ENCODE measurements around the gene USP24.

DNA sequence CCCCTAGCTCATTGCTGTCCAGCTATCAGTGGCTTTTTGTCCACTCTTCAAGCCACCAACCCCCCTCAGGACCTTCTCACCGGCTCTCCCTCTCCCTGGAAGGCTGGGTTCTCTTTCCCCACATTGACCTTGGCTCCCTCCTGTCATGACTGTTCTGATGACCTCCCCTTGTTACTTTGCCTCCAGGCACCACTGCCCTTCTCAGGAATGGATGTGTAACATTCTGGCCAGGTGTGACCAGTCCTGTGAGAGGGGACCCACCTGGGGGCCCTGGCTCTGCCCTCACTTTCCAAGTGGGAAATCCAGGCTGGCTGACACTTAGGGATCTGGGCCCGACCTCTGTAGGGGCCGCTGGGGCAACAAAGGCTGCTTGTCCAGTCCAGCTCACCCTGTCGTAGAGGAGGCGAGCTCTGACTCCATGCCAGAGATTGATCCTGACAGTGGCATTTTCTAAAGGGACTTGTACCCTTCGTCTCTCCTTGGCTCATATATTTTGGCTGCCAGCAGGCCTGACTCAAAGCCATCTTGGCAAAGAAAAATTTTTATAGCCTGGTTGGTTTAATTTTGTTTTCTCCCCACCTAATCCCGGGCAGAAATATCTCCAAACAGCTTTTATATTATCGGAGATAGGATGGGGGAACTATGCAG lies 37.9 kb upstream of the USP24 start:
- TF ChIP-seq POLR2AphosphoS5 (IDR thresholded peaks at IDR 0.05; ENCODE audit: low read depth, low read length): no peak
- TF ChIP-seq, protein P1, sequence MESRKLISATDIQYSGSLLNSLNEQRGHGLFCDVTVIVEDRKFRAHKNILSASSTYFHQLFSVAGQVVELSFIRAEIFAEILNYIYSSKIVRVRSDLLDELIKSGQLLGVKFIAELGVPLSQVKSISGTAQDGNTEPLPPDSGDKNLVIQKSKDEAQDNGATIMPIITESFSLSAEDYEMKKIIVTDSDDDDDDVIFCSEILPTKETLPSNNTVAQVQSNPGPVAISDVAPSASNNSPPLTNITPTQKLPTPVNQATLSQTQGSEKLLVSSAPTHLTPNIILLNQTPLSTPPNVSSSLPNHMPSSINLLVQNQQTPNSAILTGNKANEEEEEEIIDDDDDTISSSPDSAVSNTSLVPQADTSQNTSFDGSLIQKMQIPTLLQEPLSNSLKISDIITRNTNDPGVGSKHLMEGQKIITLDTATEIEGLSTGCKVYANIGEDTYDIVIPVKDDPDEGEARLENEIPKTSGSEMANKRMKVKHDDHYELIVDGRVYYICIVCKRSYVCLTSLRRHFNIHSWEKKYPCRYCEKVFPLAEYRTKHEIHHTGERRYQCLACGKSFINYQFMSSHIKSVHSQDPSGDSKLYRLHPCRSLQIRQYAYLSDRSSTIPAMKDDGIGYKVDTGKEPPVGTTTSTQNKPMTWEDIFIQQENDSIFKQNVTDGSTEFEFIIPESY (IDR thresholded peaks at IDR 0.05; ENCODE audit: borderline replicate concordance, low read depth): no peak
- TF ChIP-seq, protein P2, sequence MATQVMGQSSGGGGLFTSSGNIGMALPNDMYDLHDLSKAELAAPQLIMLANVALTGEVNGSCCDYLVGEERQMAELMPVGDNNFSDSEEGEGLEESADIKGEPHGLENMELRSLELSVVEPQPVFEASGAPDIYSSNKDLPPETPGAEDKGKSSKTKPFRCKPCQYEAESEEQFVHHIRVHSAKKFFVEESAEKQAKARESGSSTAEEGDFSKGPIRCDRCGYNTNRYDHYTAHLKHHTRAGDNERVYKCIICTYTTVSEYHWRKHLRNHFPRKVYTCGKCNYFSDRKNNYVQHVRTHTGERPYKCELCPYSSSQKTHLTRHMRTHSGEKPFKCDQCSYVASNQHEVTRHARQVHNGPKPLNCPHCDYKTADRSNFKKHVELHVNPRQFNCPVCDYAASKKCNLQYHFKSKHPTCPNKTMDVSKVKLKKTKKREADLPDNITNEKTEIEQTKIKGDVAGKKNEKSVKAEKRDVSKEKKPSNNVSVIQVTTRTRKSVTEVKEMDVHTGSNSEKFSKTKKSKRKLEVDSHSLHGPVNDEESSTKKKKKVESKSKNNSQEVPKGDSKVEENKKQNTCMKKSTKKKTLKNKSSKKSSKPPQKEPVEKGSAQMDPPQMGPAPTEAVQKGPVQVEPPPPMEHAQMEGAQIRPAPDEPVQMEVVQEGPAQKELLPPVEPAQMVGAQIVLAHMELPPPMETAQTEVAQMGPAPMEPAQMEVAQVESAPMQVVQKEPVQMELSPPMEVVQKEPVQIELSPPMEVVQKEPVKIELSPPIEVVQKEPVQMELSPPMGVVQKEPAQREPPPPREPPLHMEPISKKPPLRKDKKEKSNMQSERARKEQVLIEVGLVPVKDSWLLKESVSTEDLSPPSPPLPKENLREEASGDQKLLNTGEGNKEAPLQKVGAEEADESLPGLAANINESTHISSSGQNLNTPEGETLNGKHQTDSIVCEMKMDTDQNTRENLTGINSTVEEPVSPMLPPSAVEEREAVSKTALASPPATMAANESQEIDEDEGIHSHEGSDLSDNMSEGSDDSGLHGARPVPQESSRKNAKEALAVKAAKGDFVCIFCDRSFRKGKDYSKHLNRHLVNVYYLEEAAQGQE (IDR thresholded peaks at IDR 0.05; ENCODE audit: low read depth, low read length): no peak
- no peak for TF ChIP-seq CTCF (IDR thresholded peaks at IDR 0.05)
- no peak for TF ChIP-seq EP300 (IDR thresholded peaks at IDR 0.05; ENCODE audit: borderline replicate concordance in 1 of 2, low read depth in 1 of 2, low read length in 1 of 2)
